22Rv1 (cell line): ENCODE measurements around the gene FTCD.

ENCODE experiments used
- CTCF ChIP-seq: fragments of 450-650 bp; IDR thresholded peaks from 2 replicates; pipeline ENCODE4 v1.5.1; 2017; ENCODE audit warnings: mild to moderate bottlenecking
- ZFX ChIP-seq: fragments of 450-650 bp; IDR thresholded peaks from 2 replicates; pipeline ENCODE4 v1.6.1; 2017; ENCODE audit warnings: antibody characterized with exemption, borderline replicate concordance

- TF ChIP-seq CTCF = no peak
- no peak for TF ChIP-seq ZFX
These were observed 47.8 kb upstream of the FTCD start for GRCh38 chr21:46203203-46203600.
